Measurements from ENCODE around the gene FHOD3. TPM values are rescaled to one million over a fixed set of nuclear protein-coding genes. Genes with fewer than 3 reads are reported as not detected.

FHOD3 gene
- total RNA-seq, 1 experiment from 2014 or later, result 2.9 TPM

DNA sequence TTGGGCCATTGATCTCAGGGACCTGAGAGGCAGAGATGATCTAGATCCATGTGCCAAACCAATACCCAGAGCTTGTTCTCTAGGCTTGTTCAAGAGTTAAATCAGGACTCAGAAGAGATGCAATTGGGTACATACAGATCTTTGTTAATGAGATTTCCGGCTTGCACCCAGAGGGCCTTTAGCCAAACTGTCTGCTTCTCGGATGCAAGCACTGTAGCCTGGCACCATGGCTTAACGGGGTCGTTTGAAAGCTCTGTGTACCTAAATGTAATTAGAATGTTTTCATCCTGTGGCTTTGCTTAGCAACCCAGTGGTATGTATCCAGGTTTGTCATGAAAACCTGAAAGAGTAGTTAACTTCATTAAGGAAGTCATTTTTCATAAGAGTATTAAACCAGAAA lies 437.1 kb downstream of the FHOD3 start:
- intact Hi-C loops (cut with micrococcal nuclease; ENCODE audit: unreplicated experiment), result no loop called here
- Mint-ChIP-seq H3K4me1 (ENCODE audit: low read depth, unreplicated experiment) (no peaks in the 10 kb centered on the region), H3K36me3 (ENCODE audit: insufficient read depth, unreplicated experiment) (no peaks in the 10 kb centered on the region), H3K4me3 (ENCODE audit: low read depth, unreplicated experiment) (no peak overlapping the region), H3K27ac (ENCODE audit: unreplicated experiment) (no peak overlapping the region), H3K27me3 (ENCODE audit: unreplicated experiment) (peaks cover 14% of the 10 kb centered on the region), H3K9me3 (ENCODE audit: low read depth, unreplicated experiment) (no peaks in the 10 kb centered on the region)
- DNase-seq, result no peak
- CTCF ChIA-PET, result no interaction called here
- TF ChIP-seq, protein P1, sequence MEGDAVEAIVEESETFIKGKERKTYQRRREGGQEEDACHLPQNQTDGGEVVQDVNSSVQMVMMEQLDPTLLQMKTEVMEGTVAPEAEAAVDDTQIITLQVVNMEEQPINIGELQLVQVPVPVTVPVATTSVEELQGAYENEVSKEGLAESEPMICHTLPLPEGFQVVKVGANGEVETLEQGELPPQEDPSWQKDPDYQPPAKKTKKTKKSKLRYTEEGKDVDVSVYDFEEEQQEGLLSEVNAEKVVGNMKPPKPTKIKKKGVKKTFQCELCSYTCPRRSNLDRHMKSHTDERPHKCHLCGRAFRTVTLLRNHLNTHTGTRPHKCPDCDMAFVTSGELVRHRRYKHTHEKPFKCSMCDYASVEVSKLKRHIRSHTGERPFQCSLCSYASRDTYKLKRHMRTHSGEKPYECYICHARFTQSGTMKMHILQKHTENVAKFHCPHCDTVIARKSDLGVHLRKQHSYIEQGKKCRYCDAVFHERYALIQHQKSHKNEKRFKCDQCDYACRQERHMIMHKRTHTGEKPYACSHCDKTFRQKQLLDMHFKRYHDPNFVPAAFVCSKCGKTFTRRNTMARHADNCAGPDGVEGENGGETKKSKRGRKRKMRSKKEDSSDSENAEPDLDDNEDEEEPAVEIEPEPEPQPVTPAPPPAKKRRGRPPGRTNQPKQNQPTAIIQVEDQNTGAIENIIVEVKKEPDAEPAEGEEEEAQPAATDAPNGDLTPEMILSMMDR (IDR thresholded peaks at IDR 0.05; ENCODE audit: unreplicated experiment), result no peak
- no TSS peak for BruUV-seq (replicated peaks)

DNA sequence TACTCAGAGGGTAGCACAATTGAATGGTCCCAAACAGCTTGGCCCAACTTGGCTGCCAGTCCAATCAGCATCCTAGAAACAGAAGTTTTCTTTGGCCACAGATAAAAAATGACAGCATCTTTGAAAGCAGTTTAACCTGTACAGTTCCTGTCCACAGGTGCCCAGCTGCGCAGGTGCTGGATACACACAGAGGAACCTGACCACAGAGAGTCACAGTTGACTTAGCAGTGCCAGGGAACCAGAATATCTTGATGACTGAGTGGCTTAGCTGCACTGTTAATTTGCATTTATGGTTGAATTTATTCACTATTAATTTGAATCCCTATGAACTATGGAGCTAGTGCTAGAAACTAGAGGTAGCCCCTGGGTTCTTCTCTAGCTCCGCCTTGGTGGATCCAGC lies 437.6 kb downstream of the FHOD3 start:
- Mint-ChIP-seq H3K4me3 (ENCODE audit: low read depth, unreplicated experiment) (no peak overlapping the region), H3K27ac (ENCODE audit: unreplicated experiment) (no peak overlapping the region), H3K9me3 (ENCODE audit: low read depth, unreplicated experiment) (no peaks in the 10 kb centered on the region), H3K27me3 (ENCODE audit: unreplicated experiment) (peaks cover 14% of the 10 kb centered on the region), H3K4me1 (ENCODE audit: low read depth, unreplicated experiment) (no peaks in the 10 kb centered on the region), H3K36me3 (ENCODE audit: insufficient read depth, unreplicated experiment) (no peaks in the 10 kb centered on the region)
- TF ChIP-seq, protein P1 (IDR thresholded peaks at IDR 0.05; ENCODE audit: unreplicated experiment), result no peak
- no TSS peak for BruUV-seq (replicated peaks)
- DNase-seq, result no peak
- CTCF ChIA-PET, result no interaction called here
- intact Hi-C loops (cut with micrococcal nuclease; ENCODE audit: unreplicated experiment), result no loop called here

- intact Hi-C loops (cut with micrococcal nuclease; ENCODE audit: unreplicated experiment), result no loop called here
- Mint-ChIP-seq H3K4me3 (ENCODE audit: low read depth, unreplicated experiment) (no peak overlapping the region), H3K9me3 (ENCODE audit: low read depth, unreplicated experiment) (no peaks in the 10 kb centered on the region), H3K27ac (ENCODE audit: unreplicated experiment) (no peak overlapping the region), H3K4me1 (ENCODE audit: low read depth, unreplicated experiment) (no peaks in the 10 kb centered on the region), H3K36me3 (ENCODE audit: insufficient read depth, unreplicated experiment) (no peaks in the 10 kb centered on the region), H3K27me3 (ENCODE audit: unreplicated experiment) (peaks cover 14% of the 10 kb centered on the region)
- BruUV-seq (replicated peaks), result no TSS peak
- no peak for DNase-seq
- TF ChIP-seq, protein P1 (IDR thresholded peaks at IDR 0.05; ENCODE audit: unreplicated experiment), result no peak
- CTCF ChIA-PET, result no interaction called here
Measured at GRCh38 chr18:36736094-36736493, 438.6 kb downstream of the FHOD3 start.

- Mint-ChIP-seq H3K36me3 (ENCODE audit: insufficient read depth, unreplicated experiment) (no peaks in the 10 kb centered on the region), H3K9me3 (ENCODE audit: low read depth, unreplicated experiment) (no peaks in the 10 kb centered on the region), H3K4me3 (ENCODE audit: low read depth, unreplicated experiment) (no peak overlapping the region), H3K27ac (ENCODE audit: unreplicated experiment) (no peak overlapping the region), H3K4me1 (ENCODE audit: low read depth, unreplicated experiment) (no peaks in the 10 kb centered on the region), H3K27me3 (ENCODE audit: unreplicated experiment) (peaks cover 11% of the 10 kb centered on the region)
- TF ChIP-seq, protein P1 (IDR thresholded peaks at IDR 0.05; ENCODE audit: unreplicated experiment), result no peak
- intact Hi-C loops (cut with micrococcal nuclease; ENCODE audit: unreplicated experiment), result no loop called here
- CTCF ChIA-PET, result no interaction called here
- no TSS peak for BruUV-seq (replicated peaks)
- DNase-seq, result no peak
Measured at GRCh38 chr18:36737316-36737715, 439.8 kb downstream of the FHOD3 start.
